CD4-positive, CD25-positive, alpha-beta regulatory T cell (primary cell): Measurements from ENCODE around the gene OLFML1. TPM values are rescaled to one million over a fixed set of nuclear protein-coding genes. Genes with fewer than 3 reads are reported as not detected.

ENCODE experiments used
- ATAC-seq, 2 donors: fragments of 150-1000 bp; cut with Tn5 transposase; one replicate each; pipeline ENCODE4 v1.10.0; 2021; ENCODE audit warnings: low read depth in 2 of 2, moderate number of reproducible peaks in 2 of 2, moderate library complexity in 1 of 2
- DNase-seq, 3 donors: peaks; one replicate each; pipeline versions ENCODE4 v3.0.0 to v3.0.0-alpha.2; 2012 to 2022; ENCODE audit warnings: mixed read lengths in 1 of 3
- H3K27ac ChIP-seq: one replicate; pipeline ENCODE4 v1.7.0; 2013; ENCODE audit warnings: mild to moderate bottlenecking, low read length; ENCODE audit not compliant: insufficient read depth, poor library complexity, severe bottlenecking
- H3K27me3 ChIP-seq: one replicate; pipeline ENCODE4 v1.7.0; 2013; ENCODE audit warnings: low read length; ENCODE audit not compliant: control insufficient read depth, insufficient read depth
- H3K36me3 ChIP-seq: one replicate; pipeline ENCODE4 v1.7.0; 2013; ENCODE audit warnings: mild to moderate bottlenecking, low read length, moderate library complexity; ENCODE audit not compliant: control insufficient read depth, insufficient read depth
- H3K4me1 ChIP-seq: 2 replicates; pipeline ENCODE4 v1.7.0; 2013; ENCODE audit warnings: mild to moderate bottlenecking, low read length; ENCODE audit not compliant: insufficient read depth, control insufficient read depth, poor library complexity, severe bottlenecking
- H3K4me3 ChIP-seq: one replicate; pipeline ENCODE4 v1.7.0; 2013; ENCODE audit warnings: low read depth, mild to moderate bottlenecking, low read length, moderate library complexity
- H3K9me3 ChIP-seq, 2 experiments: 1 replicate in 1 of 2; 2 replicates in 1 of 2; pipeline ENCODE4 v1.7.0; 2013; ENCODE audit warnings: low read length in 2 of 2, mild to moderate bottlenecking in 1 of 2, moderate library complexity in 1 of 2; ENCODE audit not compliant: control insufficient read depth in 2 of 2
- H3K27ac Mint-ChIP-seq, 3 donors: one replicate each; pipeline ENCODE4 v1.8.0; 2020 to 2022; ENCODE audit warnings: mild to moderate bottlenecking in 3 of 3, mixed read lengths in 3 of 3, moderate library complexity in 2 of 3
- H3K27me3 Mint-ChIP-seq: one replicate; pipeline ENCODE4 v1.8.0; 2022; ENCODE audit warnings: mild to moderate bottlenecking, mixed read lengths
- H3K36me3 Mint-ChIP-seq: one replicate; pipeline ENCODE4 v1.8.0; 2020; ENCODE audit warnings: mixed read lengths
- H3K4me1 Mint-ChIP-seq, 4 donors: one replicate each; pipeline ENCODE4 v1.8.0; 2020 to 2022; ENCODE audit warnings: mixed read lengths in 4 of 4, mild to moderate bottlenecking in 1 of 4
- H3K4me3 Mint-ChIP-seq, 4 donors: one replicate each; pipeline ENCODE4 v1.8.0; 2020 to 2022; ENCODE audit warnings: mild to moderate bottlenecking in 4 of 4, mixed read lengths in 4 of 4, moderate library complexity in 3 of 4
- H3K9me3 Mint-ChIP-seq, 7 donors: one replicate each; pipeline ENCODE4 v1.8.0; 2020 to 2022; ENCODE audit warnings: mixed read lengths in 7 of 7, mild to moderate bottlenecking in 3 of 7, moderate library complexity in 2 of 7
- polyA plus RNA-seq, 4 donors: library from polyadenylated mRNA; unstranded; fragments of 300-500 nt; fragmentation: Illumina TruSeq; gene quantifications; one replicate each; pipeline ENCODE4 v1.2.3, GENCODE V29; 2021
- total RNA-seq: library from RNA; stranded (reverse); gene quantifications from one replicate; pipeline ENCODE4 v1.2.3, GENCODE V29; 2022

OLFML1 gene
- total and polyA plus RNA-seq, 5 donors from 2014 or later, result 0.10 to 0.13 (median 0.11) TPM; not detected in 2

DNA sequence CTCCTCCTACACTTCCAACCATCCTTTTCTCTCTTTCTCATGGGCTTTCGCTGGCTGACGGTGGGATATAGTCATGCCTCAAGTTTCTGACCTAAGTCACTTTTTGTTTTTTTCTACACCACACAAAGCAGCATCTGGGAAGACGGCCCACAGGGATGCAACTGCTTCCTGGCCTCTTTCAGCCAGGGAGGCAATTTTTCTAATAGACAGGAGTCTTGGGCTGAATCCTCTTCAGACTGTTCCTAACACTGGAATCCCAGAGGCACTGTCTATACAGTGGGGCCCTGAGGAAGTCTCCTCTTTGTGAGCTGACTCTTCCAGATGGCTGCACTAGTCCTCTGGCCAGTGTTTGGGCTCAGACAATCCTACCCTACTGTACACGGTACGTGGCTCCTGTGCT lies 39.7 kb upstream of the OLFML1 start:
- DNase-seq (no peak), ATAC-seq (no peak)
- peak overlapping the region in 1 of 4 donors; percentile 3 for H3K4me3 Mint-ChIP-seq
- H3K36me3 Mint-ChIP-seq, result no peaks in the 10 kb centered on the region
- Histone ChIP-seq H3K4me3 (no peak overlapping the region), H3K27me3 (no peaks in the 10 kb centered on the region), H3K36me3 (no peaks in the 10 kb centered on the region), H3K9me3 (no peaks in the 10 kb centered on the region), H3K4me1 (no peaks in the 10 kb centered on the region), H3K27ac (no peak overlapping the region)
- no peaks in the 10 kb centered on the region for H3K27me3 Mint-ChIP-seq
- H3K27ac Mint-ChIP-seq, result no peak overlapping the region
- H3K4me1 Mint-ChIP-seq, result no peaks in the 10 kb centered on the region
- no peaks in the 10 kb centered on the region for H3K9me3 Mint-ChIP-seq

DNA sequence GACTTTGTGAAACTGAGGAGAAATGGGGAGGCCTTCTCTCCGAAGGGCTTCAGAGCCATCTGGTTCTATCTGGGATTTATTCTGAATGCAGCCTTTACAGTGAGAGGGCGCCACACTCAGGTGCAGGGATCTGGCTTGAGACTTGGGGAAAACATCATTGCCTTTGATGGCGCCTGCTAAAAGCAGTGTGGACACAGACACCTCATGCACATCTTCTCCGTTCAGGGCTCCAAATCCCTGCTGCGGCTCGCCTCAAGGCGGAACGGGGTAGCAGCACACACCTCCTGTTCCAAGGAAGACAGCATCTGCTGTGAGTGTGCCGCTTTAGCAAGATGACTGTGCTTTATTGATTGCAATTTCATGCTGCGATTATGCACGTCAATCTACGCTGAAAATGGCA lies 37.1 kb upstream of the OLFML1 start:
- Mint-ChIP-seq H3K4me1 (no peaks in the 10 kb centered on the region), H3K9me3 (no peaks in the 10 kb centered on the region), H3K27ac (no peak overlapping the region), H3K36me3 (no peaks in the 10 kb centered on the region), H3K4me3 (no peak overlapping the region), H3K27me3 (no peaks in the 10 kb centered on the region)
- Histone ChIP-seq H3K36me3 (no peaks in the 10 kb centered on the region), H3K9me3 (no peaks in the 10 kb centered on the region), H3K4me1 (no peaks in the 10 kb centered on the region), H3K4me3 (no peak overlapping the region), H3K27ac (no peak overlapping the region), H3K27me3 (no peaks in the 10 kb centered on the region)
- DNase-seq (no peak), ATAC-seq (no peak)

DNA sequence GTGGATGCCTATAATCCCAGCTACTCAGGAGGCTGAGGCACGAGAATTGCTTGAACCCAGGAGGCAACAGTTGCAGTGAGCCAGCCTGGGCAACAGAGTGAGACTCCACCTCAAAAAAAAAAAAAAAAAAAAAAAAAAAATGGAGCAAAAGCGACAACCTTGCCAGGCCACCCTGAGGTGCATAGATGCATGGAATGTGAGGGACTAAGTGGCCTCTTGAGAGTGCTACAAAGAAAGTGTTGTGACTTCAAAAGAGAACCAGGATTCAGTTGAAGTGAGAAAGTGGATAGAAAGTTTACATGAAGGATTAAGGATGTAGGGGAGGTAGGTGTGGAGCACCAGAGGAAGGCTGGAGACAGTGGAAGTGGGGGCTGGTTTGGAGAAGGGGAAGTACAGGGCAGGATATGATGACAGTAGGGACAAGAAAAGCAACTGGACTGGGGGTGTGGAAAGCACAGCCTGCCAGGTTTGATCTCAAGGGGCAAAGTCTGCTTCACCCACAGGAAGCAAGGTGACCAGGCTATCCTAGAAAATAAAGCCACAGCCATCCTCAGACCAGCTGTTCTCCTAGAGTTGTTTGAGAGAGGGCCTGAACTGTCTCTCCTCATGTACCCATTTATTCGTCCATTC lies 36.0 kb upstream of the OLFML1 start:
- Histone ChIP-seq H3K4me3 (no peak overlapping the region), H3K4me1 (no peaks in the 10 kb centered on the region), H3K27me3 (no peaks in the 10 kb centered on the region), H3K9me3 (no peaks in the 10 kb centered on the region), H3K27ac (no peak overlapping the region), H3K36me3 (no peaks in the 10 kb centered on the region)
- ATAC-seq, result no peak
- H3K4me1 Mint-ChIP-seq, result no peaks in the 10 kb centered on the region
- no peaks in the 10 kb centered on the region for H3K36me3 Mint-ChIP-seq
- no peak overlapping the region for H3K4me3 Mint-ChIP-seq
- no peaks in the 10 kb centered on the region for H3K9me3 Mint-ChIP-seq
- H3K27me3 Mint-ChIP-seq, result no peaks in the 10 kb centered on the region
- H3K27ac Mint-ChIP-seq, result no peak overlapping the region
- DNase-seq, result no peak

DNA sequence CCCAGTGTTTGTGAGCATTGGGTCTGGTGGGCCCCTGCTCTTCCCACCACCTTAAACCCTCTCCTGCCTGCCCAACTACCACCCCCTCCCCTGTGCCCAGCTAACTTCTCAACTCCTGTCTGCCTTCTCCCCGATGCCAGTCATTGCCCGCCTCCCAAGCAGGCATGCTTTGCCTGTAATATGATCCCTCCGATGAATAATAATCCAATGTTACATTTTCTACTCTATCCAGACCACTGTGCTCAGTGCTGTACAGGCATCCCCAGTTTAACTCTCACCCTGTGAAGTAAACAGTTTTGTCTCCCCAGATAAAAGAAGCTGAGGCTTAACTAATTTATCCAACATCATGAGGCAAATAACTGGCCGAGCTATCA lies 35.5 kb upstream of the OLFML1 start:
- Mint-ChIP-seq H3K27ac (peak overlapping the region in 1 of 3 donors; percentile 4), H3K27me3 (no peaks in the 10 kb centered on the region), H3K4me1 (no peaks in the 10 kb centered on the region)

DNA sequence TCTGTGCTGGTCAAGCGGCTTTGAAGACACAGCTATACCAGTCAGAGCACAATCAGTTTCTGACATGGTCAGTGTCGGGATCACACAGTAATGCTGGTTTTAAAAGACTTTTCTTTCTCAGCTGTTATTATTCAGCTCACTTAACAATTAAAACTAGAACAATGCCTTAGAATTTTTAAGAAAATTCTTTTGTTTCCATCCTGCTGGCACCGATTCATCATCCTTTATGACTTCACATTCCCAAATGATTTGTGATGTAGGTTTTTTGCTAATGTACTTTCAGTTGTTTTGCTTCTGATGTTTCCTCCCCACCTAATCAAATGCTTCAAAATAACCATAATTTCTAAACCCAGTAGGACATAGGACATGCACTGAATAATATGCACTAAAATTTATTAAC lies 34.5 kb upstream of the OLFML1 start:
- H3K9me3 Mint-ChIP-seq, result no peaks in the 10 kb centered on the region

More for the DNA sequence above, 35.5 kb upstream of the OLFML1 start:
- no peak overlapping the region for H3K27ac ChIP-seq
- H3K27me3 ChIP-seq, result no peaks in the 10 kb centered on the region
- H3K36me3 ChIP-seq, result no peaks in the 10 kb centered on the region
- Mint-ChIP-seq H3K4me3 (no peak overlapping the region), H3K36me3 (no peaks in the 10 kb centered on the region), H3K9me3 (no peaks in the 10 kb centered on the region)
- no peak overlapping the region for H3K4me3 ChIP-seq
- H3K9me3 ChIP-seq, result no peaks in the 10 kb centered on the region
- DNase-seq (no peak), ATAC-seq (no peak)
- H3K4me1 ChIP-seq, result no peaks in the 10 kb centered on the region

DNA sequence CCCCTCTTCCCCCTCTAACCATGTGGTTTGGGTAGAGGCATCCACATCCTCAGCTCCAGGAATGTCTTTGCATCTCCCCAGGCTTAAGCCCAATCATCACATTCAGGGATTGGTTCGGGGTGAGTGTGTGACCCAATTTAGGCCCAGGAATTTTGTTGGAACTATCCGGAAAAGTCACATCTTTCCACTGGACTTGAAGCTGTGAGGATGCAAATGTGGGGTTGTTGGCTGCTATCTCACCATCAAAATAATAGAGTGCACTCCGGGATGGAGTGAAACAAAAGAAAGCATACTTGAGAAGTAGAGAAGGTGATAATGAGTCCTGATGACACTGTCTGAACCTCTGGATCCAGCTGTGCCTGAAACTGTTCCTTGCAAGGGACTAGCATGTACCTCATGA lies 33.8 kb upstream of the OLFML1 start:
- H3K4me1 ChIP-seq, result no peaks in the 10 kb centered on the region
- H3K4me1 Mint-ChIP-seq, result no peaks in the 10 kb centered on the region
- no peak for DNase-seq

More for the DNA sequence above, 34.5 kb upstream of the OLFML1 start:
- no peak for ATAC-seq
- Histone ChIP-seq H3K27me3 (no peaks in the 10 kb centered on the region), H3K4me1 (no peaks in the 10 kb centered on the region), H3K4me3 (no peak overlapping the region), H3K36me3 (no peaks in the 10 kb centered on the region), H3K27ac (no peak overlapping the region), H3K9me3 (no peaks in the 10 kb centered on the region)
- Mint-ChIP-seq H3K27ac (peak overlapping the region in 1 of 3 donors; percentile 4), H3K4me3 (no peak overlapping the region), H3K27me3 (no peaks in the 10 kb centered on the region), H3K36me3 (no peaks in the 10 kb centered on the region), H3K4me1 (no peaks in the 10 kb centered on the region)
- DNase-seq, result no peak

DNA sequence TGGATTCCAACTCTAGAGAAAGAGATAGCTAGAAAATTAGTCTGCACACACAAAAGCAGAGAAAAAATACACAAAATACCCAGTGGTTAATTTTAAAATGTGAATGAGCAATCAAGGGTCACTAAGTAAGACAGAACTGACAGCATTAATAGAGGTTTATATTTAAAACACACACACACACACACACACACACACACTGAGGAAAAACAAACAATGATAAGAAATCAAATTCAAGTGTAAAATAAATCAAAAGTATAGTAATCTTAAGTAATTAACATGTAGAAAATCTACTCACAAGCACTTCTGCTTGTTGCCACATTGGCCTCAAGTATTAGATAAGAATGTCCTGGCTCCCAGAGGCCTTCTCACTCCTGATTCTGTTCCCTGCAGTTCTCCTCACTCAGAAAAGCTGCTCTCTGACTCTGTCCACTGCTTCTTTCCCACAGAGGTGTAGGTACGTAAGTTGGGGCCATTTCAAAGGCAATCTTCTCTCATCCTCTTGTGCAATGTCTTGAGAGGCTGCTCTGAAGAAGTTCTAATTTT lies 33.3 kb upstream of the OLFML1 start:
- Histone ChIP-seq H3K36me3 (no peaks in the 10 kb centered on the region), H3K4me3 (no peak overlapping the region), H3K4me1 (no peaks in the 10 kb centered on the region), H3K27me3 (no peaks in the 10 kb centered on the region), H3K9me3 (no peaks in the 10 kb centered on the region), H3K27ac (no peak overlapping the region)
- Mint-ChIP-seq H3K36me3 (no peaks in the 10 kb centered on the region), H3K9me3 (peaks cover 0 to under 1% (median 0%) of the 10 kb centered on the region in 7 donors), H3K27ac (peak overlapping the region in 1 of 3 donors; percentile 7), H3K27me3 (no peaks in the 10 kb centered on the region), H3K4me1 (no peaks in the 10 kb centered on the region), H3K4me3 (no peak overlapping the region)
- ATAC-seq (no peak), DNase-seq (no peak)

More for the DNA sequence above, 33.8 kb upstream of the OLFML1 start:
- Histone ChIP-seq H3K4me3 (no peak overlapping the region), H3K27ac (no peak overlapping the region), H3K9me3 (no peaks in the 10 kb centered on the region), H3K27me3 (no peaks in the 10 kb centered on the region), H3K36me3 (no peaks in the 10 kb centered on the region)
- Mint-ChIP-seq H3K27ac (no peak overlapping the region), H3K4me3 (no peak overlapping the region), H3K27me3 (no peaks in the 10 kb centered on the region), H3K9me3 (no peaks in the 10 kb centered on the region), H3K36me3 (no peaks in the 10 kb centered on the region)
- ATAC-seq, result no peak

DNA sequence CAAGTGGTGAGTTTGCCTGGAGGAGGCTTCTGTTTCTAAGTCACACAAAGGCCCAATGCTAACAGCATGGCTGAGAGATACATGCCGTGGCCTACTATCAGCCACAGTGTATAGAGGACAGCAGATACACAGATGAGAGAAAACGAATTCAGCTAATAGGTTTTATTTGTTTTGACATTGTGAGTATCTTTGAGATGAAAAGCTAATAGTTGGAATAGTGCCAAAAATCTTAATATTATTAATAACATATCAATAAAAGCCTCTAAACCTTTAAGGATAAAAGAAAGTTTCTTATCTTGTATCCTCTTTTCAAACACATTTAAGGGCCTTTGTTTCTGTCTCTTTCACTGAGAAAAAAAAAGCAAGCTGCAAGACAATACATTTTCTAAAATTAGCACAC lies 30.5 kb upstream of the OLFML1 start:
- H3K9me3 ChIP-seq, result no peaks in the 10 kb centered on the region
- H3K27me3 Mint-ChIP-seq, result no peaks in the 10 kb centered on the region
- no peaks in the 10 kb centered on the region for H3K4me1 ChIP-seq
- no peaks in the 10 kb centered on the region for H3K4me1 Mint-ChIP-seq
- no peak for ATAC-seq
- H3K27ac ChIP-seq, result no peak overlapping the region
- H3K9me3 Mint-ChIP-seq, result peaks cover 0 to 2% (median 0%) of the 10 kb centered on the region in 7 donors
- no peak overlapping the region for H3K4me3 Mint-ChIP-seq
- no peak for DNase-seq
- no peaks in the 10 kb centered on the region for H3K36me3 Mint-ChIP-seq
- H3K4me3 ChIP-seq, result no peak overlapping the region
- no peak overlapping the region for H3K27ac Mint-ChIP-seq
- H3K27me3 ChIP-seq, result peaks cover 5% of the 10 kb centered on the region
- H3K36me3 ChIP-seq, result no peaks in the 10 kb centered on the region
